Effector CD4-positive, alpha-beta T cell (primary cell): ENCODE measurements around the gene UBA1.

Source experiments
- DNase-seq: peaks from one replicate; pipeline ENCODE4 v3.0.0-alpha.2; 2020

UBA1 gene

DNA sequence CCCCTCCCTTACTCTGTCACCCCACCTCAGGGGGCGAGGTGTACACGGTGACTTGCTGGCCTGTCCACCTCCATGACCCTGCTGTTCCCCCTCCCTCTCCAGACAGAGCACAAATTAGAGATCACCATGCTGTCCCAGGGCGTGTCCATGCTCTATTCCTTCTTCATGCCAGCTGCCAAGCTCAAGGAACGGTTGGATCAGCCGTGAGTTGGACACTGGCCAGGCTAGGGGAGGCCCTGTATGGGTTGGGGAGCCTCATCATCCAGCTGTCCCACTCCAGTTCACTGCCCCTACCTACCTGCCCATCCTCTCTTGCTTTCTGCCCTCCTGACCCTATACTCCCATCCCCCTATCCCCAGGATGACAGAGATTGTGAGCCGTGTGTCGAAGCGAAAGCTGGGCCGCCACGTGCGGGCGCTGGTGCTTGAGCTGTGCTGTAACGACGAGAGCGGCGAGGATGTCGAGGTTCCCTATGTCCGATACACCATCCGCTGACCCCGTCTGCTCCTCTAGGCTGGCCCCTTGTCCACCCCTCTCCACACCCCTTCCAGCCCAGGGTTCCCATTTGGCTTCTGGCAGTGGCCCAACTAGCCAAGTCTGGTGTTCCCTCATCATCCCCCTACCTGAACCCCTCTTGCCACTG, 20.9 kb downstream of the UBA1 start:
- no peak for DNase-seq

DNA sequence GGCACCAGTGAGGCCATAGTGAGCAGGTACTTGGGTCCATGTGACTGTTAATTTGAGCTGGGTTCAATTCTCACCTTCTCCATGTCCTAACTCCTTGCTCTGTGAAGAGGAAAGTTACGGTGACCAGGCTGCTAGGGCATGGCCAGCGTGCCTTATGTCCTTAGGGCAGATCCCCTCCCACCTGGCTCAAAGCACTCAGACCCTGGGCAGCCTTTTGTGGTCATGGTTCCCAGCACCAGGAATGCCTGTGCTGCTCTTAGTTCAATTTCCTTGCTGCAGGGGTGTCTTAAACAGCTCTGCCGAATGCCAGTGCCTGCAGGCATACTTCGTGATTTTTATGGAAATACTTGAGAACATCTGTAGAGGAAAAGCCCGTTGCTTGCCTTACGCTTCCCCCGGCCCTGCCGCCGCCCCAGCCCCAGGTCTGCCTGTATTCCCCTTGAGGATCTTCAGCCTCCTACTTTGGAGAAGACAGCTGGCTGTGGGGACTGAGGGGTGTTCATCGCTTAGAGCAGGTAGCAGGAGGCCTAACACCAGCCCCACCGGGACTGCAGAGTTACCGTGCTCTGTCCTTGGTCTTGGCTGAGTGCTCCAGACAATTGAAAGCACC, 21.8 kb downstream of the UBA1 start:
- no peak for DNase-seq

DNA sequence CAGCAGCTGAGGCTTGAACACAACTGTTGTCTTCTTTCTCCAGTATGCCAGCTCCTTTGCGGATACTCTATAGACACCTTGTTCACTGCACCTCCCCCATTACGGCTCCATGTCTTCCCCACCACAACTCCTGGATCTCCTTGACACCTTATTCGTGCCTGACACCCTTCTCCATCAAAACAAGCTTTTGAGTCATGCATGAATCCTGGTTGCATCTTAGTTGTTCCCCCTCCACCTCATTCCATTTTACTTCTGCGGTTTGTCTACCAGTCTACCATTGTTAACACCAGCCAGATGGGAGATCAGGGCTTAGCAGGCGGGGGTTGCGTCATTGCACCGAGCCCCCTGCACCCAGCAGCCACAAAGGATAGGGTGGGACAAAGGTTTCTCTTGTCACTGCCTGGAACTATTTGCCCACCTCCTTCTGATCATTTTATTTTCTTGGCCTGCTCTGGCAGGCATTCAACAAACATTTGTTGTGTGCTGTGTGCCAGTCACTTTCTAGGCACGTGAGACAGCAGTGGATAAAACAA, 22.8 kb downstream of the UBA1 start:
- DNase-seq: no peak

DNA sequence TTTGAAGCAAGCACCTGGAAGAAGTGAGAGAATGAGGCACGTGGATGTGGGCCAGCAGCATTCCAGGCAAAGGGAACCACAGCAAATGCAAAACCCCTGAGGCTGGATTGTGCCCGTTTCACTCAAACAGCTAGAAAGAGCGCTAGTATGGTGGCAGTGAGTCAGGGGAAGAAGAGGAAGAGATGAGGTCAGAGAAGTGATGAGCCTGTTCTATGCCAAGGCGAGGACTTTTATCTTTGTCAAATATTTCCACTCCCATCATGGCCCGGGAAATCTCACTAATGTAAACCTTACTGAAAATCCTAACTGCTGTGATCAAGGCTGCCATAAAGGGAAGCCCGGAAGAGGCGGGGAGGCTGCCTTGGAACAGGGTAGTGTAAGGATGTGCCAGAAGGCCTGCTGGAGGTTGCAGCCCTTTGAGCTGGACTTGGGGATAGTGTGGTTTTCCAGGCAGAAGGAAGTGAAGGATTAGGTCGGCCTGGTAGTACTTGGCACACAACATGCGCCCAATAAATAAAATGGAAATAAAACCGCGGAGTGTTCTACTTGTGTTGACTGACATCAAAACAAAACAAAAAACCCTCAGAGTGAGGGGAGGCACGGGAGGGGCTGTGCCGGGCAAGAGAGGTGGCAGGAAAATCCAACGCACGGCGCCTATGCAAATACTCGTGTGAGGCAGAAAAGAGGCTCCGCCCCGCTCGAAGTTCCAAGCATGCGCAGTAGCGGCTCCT, 23.7 kb downstream of the UBA1 start:
- DNase-seq: no peak

DNA sequence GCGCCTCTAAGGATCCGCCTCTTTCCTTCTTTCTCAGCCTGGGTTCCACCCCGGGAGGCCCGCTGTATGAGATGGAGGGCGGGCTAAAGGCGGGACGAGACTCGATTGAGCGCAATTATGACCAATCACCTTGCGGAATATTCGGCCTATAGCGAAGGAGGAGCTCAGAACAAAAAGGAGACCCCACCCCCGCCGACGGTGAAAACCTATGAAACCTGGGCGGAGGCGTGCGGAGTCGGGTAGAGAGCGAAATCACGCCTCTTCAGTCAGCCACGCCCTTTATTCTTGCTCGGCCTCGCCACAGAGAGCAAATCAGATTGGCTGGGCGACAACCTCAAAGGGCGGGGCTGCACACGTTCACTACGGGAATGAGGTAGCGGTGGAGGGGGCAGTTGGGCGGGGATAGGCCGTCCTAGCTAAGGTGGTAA, 24.2 kb downstream of the UBA1 start:
- DNase-seq: peak; percentile 97

DNA sequence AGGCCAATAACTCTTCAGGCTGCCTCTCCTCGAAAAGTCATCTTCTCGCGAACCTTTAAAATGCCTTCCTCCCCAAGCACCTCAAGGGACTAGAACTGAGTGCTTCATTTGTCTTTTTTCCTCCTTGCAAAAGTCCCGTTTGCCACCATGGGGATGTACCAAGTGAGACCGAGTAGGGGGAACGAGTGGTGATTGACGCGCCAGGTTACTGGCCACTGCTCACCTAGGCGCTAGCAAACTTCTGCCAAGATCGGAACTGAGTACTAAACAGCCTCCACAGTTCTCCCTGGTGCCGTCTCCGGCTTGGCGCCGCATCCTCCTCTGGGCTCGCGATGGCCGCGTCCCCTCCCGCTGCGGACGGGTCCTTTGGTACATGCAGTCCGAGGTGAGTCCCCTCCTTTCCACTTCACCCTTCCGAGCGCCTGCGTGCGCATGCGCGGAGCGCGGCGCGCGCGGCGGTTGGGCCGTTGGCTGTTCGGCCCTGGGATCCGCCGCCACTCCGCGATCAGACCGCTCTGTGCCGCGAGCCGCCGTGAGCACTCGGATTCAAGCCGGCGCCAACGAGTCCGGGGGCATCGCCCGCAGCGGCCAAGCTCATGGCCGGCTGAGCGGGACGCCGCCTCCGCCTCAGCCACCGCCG, 24.8 kb downstream of the UBA1 start, which contains the start of gene CDK16:
TSS of gene CDK16 (plus strand) at position 402 of the 640 bp plus-strand sequence. CDS start 4,877 bp downstream, outside the sequence.
- DNase-seq: peak; percentile 70

DNA sequence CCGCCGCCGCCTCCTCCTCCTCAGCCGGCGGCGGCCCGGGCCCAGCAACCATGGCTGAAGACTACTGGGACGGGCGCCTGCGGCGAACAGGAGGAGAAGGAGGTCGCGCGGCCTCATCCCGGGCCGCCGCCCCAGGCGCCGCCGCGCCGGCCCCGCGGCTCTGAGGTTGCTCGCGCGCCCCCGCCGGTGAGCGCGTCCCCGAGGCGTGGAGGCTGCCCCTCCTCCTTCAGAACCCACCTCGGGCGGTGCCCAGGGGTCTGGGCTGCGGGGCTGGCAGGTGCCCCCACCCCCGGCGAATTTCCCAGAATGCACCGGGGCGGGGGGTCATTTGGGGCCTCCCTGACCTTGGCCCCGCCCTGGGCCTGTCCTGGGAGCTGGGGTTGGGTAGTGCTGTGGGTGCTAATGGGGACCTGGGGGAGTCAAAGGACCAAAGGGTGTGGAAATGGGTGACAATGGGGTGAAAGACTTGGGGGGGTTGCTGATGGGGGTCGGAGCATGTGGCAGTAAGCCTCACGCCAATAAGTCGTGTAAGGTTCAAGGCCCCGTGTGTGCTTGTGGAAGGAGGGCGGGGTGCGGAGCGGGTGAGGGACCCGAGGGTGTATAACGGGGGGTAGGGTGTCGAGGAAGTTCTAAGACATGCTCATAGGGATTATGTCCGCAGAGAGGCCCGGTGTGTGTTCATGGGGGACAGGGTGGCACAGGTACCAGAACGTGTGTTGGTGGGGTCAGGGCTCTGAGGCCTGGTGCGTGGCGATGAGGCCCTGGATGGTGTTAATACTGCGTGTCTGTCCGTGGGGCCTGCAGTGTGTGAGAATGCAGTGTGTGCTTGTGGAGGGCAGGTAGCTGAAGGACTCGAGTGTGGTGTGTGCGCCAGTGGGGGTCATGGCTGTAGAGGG, 25.5 kb downstream of the UBA1 start:
- peak; percentile 33 for DNase-seq

DNA sequence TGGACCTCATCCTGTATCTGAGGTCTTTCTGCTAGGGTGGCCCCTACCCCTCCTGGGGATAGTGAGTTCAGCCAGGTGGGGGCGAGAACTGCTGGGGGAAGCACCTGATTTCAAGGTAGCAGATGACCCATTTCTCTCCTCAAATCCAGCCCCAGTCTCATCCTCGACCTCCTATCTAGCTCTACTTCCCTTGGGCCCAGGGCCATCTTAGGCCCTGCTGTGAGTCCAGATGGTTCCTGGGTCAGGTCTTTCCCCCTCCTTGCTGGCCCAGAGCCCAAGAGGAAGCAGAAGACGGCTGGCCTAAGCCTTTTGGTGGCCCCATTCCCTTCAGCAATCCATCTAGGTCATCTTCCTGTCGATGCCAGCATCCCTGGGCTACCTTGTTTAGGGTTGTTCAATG, 28.1 kb downstream of the UBA1 start:
- no peak for DNase-seq

DNA sequence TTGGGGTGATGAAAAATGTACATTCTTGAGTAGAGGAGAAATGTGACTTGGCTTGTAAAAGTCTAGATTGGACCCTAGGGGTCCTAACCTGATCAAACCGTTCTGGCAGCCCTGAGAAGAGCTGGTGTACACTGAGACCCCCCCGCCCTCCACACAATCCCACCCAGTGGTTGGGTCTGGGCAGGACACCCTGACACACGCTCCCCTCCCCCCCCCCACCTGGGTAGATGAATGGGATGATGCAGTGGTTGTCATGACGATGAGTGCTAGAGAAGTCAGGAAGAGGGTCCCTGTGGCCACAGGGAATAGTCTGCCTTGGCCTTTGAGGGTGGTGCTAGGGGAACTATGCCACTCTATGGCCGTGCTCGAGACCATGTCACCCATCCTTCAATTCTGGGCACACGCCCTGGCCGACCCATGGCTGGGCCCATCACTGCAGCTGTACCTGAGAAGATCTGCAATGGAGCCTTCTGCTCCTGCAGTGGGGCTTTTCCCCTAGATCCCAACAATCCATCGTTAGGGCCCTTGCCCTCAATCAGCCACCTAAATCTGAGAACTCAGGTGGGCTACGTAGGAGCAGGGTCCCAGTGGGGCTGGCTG, 29.2 kb downstream of the UBA1 start:
- no peak for DNase-seq

DNA sequence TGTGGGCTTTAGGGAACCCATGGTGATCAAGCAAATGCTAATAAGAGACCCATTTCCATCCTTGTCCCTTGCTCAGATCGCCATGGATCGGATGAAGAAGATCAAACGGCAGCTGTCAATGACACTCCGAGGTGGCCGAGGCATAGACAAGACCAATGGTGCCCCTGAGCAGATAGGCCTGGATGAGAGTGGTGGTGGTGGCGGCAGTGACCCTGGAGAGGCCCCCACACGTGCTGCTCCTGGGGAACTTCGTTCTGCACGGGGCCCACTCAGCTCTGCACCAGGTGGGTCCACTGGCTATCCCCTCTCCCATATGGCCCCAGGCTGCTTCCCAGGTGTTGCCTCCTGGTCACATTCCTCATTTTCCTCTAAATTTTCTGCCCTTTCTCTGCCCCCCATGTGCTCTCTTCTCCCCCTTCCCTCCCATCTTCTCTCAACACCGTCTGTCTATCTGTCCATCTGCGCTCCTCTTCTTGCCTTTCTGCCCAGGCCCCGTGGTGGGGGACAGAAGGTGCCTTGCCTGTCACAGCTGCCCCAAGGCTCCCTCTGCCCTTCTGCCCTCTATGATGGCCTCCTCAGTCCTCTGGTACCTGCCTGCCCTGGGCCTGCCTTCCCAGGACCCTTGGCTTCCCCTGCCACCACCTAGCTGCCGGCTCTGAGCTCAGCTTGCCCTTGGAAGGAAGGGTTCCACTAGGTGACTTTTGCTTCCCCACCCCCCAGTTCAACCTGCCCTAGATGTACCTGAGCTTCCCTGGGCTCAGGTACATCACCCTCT, 30.0 kb downstream of the UBA1 start:
- DNase-seq: no peak

DNA sequence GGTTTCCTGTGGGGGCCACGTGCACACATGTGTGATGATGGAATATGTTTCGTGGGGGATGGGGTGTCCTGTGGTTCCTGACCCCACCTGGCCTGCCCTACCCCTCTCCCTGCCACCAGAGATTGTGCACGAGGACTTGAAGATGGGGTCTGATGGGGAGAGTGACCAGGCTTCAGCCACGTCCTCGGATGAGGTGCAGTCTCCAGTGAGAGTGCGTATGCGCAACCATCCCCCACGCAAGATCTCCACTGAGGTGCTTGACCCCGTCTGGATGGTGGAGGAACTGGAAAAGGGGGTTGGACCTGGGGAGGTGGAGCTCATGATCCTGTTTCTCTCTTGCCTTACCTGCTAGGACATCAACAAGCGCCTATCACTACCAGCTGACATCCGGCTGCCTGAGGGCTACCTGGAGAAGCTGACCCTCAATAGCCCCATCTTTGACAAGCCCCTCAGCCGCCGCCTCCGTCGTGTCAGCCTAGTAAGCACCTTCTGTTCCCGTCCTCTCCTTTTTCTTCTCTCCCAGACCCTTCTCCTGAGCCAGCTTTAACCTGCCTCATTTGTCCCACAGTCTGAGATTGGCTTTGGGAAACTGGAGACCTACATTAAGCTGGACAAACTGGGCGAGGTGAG, 30.8 kb downstream of the UBA1 start:
- no peak for DNase-seq

DNA sequence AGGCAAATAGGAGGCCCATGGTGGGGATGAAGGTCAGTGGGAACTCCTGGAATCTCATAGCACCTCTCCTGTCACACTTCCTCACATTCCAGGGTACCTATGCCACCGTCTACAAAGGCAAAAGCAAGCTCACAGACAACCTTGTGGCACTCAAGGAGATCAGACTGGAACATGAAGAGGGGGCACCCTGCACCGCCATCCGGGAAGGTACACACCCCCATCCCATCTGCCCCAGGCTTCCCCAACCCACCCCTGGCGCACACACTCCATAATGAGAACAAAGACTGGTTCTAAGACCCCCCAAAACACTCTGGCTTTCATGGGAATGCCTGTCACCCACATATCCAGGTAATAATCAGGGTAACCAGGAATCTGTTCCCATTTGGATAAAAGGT, 31.3 kb downstream of the UBA1 start:
- DNase-seq: no peak

DNA sequence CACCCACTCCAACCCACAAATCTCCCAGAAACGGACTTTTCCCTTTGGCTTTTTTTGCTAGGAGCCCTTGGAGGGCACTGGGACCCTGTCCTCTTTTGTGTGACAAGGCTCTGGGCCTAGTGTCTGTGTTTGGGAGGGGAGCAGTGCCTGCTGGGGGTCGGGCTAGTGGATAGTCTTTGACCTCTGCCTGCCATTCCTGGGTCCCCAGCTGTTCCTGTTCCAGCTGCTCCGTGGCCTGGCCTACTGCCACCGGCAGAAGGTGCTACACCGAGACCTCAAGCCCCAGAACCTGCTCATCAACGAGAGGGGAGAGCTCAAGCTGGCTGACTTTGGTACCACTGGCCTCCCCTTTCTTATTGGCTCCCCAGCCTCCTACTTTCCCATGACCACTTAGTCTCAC, 32.4 kb downstream of the UBA1 start:
- no peak for DNase-seq

DNA sequence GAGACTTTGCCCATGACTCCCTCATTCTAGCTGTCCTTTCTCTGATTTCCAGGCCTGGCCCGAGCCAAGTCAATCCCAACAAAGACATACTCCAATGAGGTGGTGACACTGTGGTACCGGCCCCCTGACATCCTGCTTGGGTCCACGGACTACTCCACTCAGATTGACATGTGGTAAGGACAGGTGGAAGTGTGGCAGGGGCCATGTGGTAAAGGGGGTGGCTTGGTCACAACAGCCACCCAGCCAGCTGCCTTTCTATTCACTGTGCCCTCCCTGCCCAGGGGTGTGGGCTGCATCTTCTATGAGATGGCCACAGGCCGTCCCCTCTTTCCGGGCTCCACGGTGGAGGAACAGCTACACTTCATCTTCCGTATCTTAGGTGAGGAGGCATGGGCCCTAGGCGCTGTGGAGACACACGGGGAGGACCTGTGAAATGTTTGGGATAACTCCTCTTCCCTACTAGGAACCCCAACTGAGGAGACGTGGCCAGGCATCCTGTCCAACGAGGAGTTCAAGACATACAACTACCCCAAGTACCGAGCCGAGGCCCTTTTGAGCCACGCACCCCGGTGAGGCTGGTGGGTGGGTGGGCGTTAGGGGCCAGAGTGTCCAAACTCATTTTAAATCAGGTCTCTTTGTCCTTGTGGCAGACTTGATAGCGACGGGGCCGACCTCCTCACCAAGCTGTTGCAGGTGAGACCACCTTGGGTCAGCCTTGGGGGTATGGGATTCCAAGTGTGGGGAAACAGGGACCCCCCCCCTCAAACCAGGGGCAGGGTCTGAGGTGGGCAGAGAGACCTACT, 33.1 kb downstream of the UBA1 start:
- no peak for DNase-seq

DNA sequence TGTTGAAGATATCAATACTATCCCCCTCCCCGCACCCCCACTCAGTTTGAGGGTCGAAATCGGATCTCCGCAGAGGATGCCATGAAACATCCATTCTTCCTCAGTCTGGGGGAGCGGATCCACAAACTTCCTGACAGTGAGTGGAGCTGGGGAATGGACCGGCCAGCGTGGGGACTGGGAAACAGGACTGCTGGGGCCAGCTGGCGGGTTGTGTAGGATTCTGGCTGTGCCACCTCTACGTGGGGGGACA, 33.6 kb downstream of the UBA1 start:
- no peak for DNase-seq

DNA sequence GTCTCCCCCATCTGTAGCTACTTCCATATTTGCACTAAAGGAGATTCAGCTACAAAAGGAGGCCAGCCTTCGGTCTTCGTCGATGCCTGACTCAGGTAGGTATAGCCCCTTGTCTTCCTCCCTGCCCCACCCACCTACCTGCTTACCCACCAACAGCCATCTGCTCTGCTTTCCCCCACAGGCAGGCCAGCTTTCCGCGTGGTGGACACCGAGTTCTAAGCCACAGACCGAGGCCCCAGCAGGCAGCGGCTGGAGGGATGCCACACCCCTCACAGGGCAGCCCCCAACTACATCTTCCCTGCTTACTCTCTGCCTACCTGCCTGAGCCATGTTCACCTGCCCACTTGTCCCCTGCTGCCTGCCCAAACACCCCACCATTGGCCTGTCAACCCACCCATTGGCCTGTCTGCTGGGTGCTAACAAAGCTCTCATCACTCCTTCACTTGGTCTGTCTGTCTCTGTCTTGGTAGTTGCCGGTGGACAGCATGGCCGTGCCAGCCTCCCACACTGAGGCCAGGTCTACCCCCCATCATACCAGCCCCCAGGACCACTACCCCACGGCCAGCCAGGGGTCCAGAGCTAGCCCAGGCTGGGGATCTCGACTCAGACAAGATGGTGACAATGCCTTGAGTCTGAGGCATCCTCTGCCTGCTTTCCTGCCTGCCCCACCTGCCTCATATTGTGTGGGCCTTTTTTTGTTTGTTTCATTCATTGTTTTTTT, 35.1 kb downstream of the UBA1 start:
- no peak for DNase-seq

DNA sequence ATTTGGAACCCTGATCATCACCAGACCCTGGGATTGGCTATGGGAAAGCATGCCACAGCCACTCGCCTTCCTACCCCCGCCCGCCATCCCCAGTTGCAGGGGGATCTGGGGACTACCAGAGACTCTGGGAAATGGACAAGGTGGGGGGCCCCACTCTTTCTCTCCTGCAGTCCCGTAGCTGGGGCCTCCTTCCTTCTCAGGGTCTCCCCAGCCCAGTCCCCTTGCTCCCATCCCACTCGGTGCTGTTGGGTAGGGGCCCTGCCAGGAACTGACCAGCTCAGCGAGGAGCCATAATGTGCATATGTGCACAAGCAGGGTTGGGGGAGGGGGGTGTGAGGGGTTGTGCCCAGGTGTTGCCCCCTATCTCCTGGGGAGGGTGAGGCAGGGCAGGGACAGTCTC, 35.8 kb downstream of the UBA1 start:
- DNase-seq: no peak

DNA sequence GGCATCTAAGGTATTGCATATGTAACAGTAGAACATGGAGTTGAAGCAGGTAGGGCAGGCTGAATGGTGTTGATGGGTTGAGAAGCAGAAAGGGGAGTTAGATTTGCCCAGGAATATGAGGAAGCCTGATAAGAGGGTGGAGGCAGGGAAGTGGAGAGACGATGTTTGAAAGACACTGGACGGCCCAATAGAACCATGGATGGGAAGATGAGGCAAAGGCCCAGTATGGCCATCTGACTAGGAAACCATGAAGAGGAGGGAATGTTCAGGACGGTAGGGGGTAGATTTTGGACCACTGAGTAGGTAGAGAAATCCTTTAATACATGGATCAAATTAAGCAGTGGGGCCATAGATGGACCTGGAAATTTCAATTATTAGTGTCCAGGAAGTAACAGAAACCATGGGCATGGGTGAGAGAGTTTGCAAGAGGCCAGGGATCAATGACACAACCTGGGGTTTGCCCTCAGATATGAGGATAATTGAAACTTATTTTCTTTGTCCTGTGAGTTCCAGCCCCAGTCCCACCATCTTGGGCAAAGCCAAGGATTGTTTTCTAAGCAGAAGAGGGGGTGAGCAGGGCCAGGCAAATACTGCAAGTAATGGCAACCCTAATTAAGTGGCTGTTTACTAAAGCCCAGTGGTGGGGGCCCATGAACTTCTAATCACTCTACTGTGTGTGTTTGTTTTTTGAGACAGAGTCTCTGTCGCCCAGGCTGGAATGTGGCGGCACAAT, 36.7 kb downstream of the UBA1 start:
- DNase-seq: no peak

DNA sequence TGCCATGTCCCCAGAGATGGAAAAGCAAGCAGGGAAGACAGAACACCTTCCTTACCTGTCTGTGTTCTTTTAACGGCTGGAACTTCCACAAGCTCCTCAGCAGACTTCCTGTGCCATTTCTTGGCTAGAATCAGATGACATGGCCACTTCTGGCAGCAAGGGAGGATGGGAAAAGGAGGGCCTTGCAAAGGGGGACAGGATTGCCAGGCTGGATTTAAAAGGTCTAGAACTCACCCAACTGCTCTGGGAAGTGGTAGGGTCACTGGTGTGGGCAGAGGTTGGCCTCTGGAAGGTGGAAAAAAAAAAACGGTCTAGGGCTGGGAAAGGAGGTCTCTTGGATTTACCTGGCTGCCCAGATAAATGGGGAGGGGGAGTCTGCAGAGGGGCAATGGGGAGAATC, 37.5 kb downstream of the UBA1 start:
- no peak for DNase-seq
